GM18951 (cell line): Measurements from ENCODE around the gene C14orf119.

Source experiments
- POLR2A ChIP-seq: IDR thresholded peaks from 4 replicates; pipeline ENCODE4 v1.6.1; 2011; ENCODE audit warnings: mild to moderate bottlenecking; ENCODE audit not compliant: insufficient read length, insufficient read depth; ENCODE audit errors: extremely low read depth
- in situ Hi-C: fragments of 300-500 bp; cut with MboI; formaldehyde crosslinking; loops from one replicate; pipeline ENCODE4 v1.12.0; 2022; ENCODE audit warnings: low sequenced_read_pairs, mixed read lengths, inconsistent platforms; ENCODE audit not compliant: unreplicated experiment

Gene C14orf119

GRCh38 chr14:23055621-23056144 is 39.6 kb upstream of the C14orf119 start:
- in situ Hi-C loops: loop anchor here (25.0 kb wide), 1 partner anchor 493 kb away; no protein-coding TSS in a partner anchor

DNA sequence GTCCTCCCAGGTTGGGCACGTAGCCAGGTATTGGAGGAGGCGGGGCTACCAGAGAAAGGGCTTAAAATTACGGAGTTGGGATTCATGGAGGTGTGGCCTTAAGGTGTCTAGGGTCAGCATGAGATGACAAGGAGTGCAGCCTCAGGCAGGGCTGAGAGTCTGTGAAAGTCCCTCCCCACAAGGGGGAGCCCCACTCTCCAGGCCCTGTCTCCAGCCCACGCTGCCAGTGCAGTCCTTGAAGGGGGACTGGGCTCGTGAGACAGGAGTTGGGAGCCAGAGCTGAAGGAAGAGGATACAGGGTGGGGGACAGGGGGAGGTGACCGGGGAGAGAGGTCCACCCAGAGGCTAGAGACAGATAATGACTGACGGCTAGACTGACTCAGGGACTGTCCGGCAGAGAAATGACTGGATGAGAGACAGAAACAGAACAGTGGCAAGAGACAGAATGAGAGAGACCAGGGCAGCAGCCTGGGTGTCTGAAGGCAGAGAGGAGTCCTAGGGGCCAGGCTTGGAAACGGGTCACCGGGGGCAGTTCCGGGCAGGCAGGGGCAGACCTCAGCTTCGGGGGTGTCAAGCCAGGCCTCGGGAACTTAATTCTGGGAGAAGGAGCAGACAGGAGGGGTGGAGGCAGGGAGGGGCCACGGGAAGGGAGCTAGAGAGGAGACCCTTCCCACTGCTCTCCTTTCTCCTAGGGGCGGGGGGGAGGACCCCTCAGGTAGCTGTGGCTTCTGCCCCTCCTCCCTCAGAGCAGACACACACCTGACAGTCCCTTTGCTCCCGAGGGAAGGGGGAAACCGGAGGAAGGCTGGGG is 39.0 kb upstream of the C14orf119 start:
- no peak for TF ChIP-seq POLR2A
- in situ Hi-C loops: loop anchor here (25.0 kb wide), 1 partner anchor 494 kb away; no protein-coding TSS in a partner anchor

More at GRCh38 chr14:23055621-23056144, 39.6 kb upstream of the C14orf119 start:
- no peak for TF ChIP-seq POLR2A

- in situ Hi-C loops: loop anchor here (25.0 kb wide), 1 partner anchor 495 kb away; no protein-coding TSS in a partner anchor
These were observed 38.1 kb upstream of the C14orf119 start, which contains the start of gene CDH24 for GRCh38 chr14:23056956-23057756. Gene CDH24, minus strand, starts transcription at chr14:23057520. Its CDS starts 1,787 bp downstream, at chr14:23055733.

DNA sequence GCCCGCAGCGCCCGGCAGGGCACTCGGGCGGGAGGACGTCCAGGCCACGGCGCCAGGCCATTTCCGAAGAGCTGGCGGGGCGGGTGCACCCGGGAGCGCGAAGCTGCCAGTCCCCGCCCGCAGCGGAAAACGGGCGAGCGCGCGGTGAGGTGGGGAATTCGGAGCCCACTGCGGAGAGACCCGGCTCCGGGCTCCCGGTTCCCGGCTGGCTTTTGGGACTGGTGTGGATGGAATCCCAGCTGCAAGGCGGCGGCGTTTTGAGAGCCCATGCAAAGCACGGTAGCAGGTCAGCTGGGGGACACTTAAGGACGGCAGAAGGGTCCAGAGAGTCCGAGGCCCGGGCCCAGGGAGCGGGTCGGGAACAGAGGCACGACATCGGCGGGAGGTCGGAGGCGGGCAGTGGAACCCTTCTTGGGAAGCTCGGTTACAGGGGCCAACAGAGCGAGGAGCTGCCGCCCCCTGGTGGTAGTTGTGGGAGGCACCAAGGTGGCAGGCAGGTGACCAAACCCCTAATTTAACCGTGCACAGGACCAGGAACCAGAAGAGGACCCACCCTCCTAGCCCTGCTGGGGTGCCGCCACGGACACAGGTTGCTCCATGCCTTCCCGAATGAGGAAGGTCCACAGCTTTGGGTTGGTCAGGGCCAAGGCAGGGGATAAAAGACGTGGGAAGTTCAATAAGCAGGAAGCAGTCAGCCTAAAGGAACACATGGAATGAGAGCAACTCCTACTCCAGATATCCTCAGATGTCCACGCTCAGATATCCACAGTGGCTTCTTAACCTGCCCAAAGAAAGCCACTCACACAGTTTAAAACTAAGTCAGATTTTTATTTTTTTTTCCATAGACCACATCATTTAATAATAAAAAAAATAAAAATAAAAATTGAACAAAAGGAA is 37.3 kb upstream of the C14orf119 start:
- peak; percentile 22 for TF ChIP-seq POLR2A
- in situ Hi-C loops: loop anchor here (25.0 kb wide), 1 partner anchor 496 kb away; no protein-coding TSS in a partner anchor

More at GRCh38 chr14:23056956-23057756, 38.1 kb upstream of the C14orf119 start, which contains the start of gene CDH24:
- TF ChIP-seq POLR2A: peak; percentile 32

DNA sequence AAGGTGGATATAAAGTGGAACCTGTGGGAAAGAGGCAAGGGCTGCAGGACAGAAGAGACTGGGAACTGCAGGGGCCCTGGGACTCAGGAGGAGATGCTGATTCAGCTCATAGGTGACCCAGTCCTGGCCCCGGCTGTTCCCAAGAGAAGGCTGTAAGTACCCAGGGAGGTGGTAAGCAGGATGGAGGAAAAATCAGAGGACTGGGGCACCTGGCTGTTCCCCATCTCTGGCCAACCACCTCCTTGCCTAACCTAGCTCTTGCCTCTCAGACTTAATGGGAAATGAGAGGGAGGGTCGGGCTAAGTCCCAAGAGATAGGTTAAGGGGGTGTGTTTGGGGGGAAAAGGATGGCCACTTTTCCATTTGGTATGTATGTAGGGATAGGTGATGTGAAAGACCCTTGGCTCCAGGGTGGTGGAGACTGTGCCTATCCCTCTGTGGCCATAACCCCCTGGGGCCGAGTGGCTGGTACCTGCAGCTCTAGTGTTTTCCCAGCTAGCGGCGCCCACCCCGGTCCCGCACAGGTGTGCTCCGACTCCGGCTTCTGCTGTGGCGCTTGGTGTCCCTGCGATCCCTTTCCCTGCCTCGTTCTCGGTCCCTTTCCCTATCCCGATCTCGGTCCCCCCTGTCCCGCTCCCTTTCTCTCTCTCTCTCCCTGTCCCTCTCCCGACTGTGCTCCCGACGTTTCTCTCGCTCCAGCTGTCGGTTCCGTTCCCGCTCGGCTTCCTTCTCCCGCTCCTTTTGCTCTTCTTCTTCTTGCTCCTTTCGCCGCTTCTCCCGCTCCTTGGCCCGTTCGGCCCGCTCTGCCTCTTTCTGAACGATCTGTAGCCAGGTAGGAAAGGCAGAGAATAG is 36.4 kb upstream of the C14orf119 start:
- no peak for TF ChIP-seq POLR2A
- in situ Hi-C loops: loop anchor here (25.0 kb wide), 1 partner anchor 497 kb away; no protein-coding TSS in a partner anchor

DNA sequence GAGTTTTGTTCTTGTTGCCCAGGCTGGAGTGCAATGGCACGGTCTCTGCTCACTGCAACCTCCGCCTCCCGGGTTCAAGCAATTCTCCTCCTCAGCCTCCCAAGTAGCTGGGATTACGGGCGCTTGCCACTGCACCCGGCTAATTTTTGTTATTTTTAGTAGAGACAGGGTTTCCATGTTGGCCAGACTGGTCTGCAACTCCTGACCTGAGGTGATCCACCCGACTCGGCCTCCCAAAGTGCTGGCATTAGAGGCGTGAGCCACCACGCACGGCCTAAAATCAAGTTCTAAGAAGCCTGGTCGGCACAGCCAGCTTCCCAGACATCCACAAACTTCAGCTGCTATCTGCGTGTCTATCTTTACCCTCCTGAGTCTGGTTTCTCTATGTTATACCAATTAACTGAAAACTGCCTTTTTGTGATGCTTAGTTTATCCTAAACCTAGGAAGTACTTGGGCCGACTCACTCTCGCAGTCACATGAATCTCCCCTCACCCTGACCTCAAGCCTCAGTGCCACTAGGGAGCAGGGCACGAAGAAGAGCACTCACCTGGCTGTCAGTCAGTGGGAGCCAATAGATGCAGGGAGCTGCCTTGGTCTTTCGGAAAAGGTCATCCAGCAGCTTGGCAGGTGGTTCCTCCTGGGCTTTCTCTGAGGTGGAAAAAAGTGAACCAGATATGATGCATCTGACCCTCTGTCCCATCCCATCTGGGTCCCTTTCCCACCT is 34.6 kb upstream of the C14orf119 start:
- in situ Hi-C loops: loop anchor here (25.0 kb wide), 1 partner anchor 498 kb away; no protein-coding TSS in a partner anchor
- TF ChIP-seq POLR2A: no peak

- in situ Hi-C loops: loop anchor here (25.0 kb wide), 1 partner anchor 500 kb away; no protein-coding TSS in a partner anchor
- TF ChIP-seq POLR2A: no peak
These were observed 33.3 kb upstream of the C14orf119 start for GRCh38 chr14:23062002-23062401.

DNA sequence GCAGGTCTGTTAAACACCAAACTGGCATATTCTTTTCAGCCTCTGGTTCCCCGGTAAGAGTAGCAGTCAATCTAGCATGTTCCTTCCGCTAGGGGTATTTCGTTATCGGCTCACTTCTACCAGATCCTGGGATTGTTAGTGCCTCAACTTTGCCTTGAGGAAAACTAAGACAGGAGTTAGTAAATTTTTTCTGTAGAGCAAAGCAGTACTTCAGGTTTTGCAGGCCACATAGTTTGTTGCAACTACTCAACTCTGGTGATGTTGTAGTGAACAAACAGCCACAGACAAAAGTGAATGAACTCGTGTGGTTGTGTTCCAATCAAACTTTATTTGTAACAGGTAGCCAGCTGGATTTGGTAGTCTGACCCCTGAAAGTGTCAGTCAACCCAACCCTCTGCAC is 31.7 kb upstream of the C14orf119 start:
- in situ Hi-C loops: loop anchor here (25.0 kb wide), 1 partner anchor 501 kb away; no protein-coding TSS in a partner anchor
- no peak for TF ChIP-seq POLR2A

DNA sequence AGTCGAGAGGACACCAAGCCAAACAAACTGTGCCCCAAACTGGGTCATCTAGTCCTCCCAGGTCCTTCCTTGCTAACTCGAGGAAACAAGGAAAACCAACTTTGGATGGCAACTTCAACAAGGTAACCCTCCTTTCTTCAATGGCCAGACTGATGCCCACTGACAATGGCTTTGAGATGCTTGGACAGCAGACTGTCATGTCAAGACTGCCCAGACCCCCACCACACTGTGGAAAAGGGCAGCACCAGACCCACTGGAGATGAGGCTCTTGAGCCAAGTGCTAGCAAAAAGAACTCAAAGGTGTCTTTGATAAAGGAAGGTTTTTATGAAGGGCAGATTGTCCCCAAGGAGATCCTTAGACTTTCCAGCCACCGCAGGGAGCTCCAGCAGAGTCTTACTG is 28.9 kb upstream of the C14orf119 start:
- in situ Hi-C loops: loop anchor here (25.0 kb wide), 1 partner anchor 504 kb away; no protein-coding TSS in a partner anchor
- no peak for TF ChIP-seq POLR2A
